K562 (cell line): Measurements from ENCODE around the gene RIN3. TPM values are rescaled to one million over a fixed set of nuclear protein-coding genes. Genes with fewer than 3 reads are reported as not detected.

Source experiments
- ATAC-seq: fragments of 200-7000 bp; cut with Tn5 transposase; 3 replicates; pipeline ENCODE4 v1.9.1; 2020; ENCODE audit warnings: moderate library complexity
- BruUV-seq: library from RNA; stranded (reverse); fragments of 400-500 nt; replicated peaks from 2 replicates; lab custom pipeline; 2021; lab: Mats Ljungman, UMichigan
- CTCF ChIA-PET: fragments of 300-600 bp; formaldehyde crosslinking; extraction: SDS; loops from one replicate; lab custom pipeline; 2021; ENCODE audit warnings: low intra/inter-chr PET ratio; lab: Yijun Ruan, JAX
- POLR2A ChIA-PET: fragments of 300-600, 350-650 bp; sonication (Branson Sonifier 250); formaldehyde crosslinking; extraction: SDS; loops from one replicate; lab custom pipeline; 2021; ENCODE audit warnings: antibody characterized with exemption, inconsistent platforms; lab: Yijun Ruan, JAX
- DNase-seq, 4 experiments: peaks; one replicate each; pipeline versions ENCODE4 v3.0.0 to v3.0.0-alpha.2; 2011 to 2018; ENCODE audit warnings: low spot score in 3 of 4, mixed read lengths in 3 of 4; ENCODE audit errors: extremely low read depth in 1 of 4
- FAIRE-seq: peaks from 2 replicates; lab custom pipeline; 2011; peaks lifted over from hg19 to GRCh38; lab: Jason Lieb, UNC
- H2AFZ ChIP-seq: 2 replicates; pipeline ENCODE4 v1.6.0; 2011; ENCODE audit warnings: low read depth, low read length, control low read depth, inconsistent platforms
- H3K27ac ChIP-seq: fragments of 200-600 bp; 3 replicates; pipeline ENCODE4 v1.8.0; 2011; ENCODE audit warnings: low read depth, mild to moderate bottlenecking, control low read depth, inconsistent platforms, low read length, moderate library complexity, mixed read lengths; ENCODE audit errors: extremely low read depth
- H3K27me3 ChIP-seq, 2 experiments: fragments of 300-600 bp in 1 of 2; 2 replicates in 1 of 2; 3 replicates in 1 of 2; pipeline versions ENCODE4 v1.6.0 to v1.8.0; 2011; ENCODE audit warnings: inconsistent platforms in 2 of 2, low read length in 2 of 2, mild to moderate bottlenecking in 1 of 2, mixed read lengths in 1 of 2, moderate library complexity in 1 of 2; ENCODE audit not compliant: control insufficient read depth in 2 of 2, insufficient read depth in 2 of 2
- H3K36me3 ChIP-seq: fragments of 300-600 bp; 3 replicates; pipeline ENCODE4 v1.8.0; 2011; ENCODE audit warnings: mild to moderate bottlenecking, low read length, inconsistent platforms; ENCODE audit not compliant: control insufficient read depth, insufficient read depth
- H3K4me1 ChIP-seq, 2 experiments: fragments of 200-600 bp in 1 of 2; replicated peaks in 1 of 2; 2 replicates in 1 of 2; 3 replicates in 1 of 2; pipeline versions ENCODE4 v1.5.1 to v1.8.0; 2011; ENCODE audit warnings: inconsistent platforms in 2 of 2, low read length in 2 of 2, mild to moderate bottlenecking in 1 of 2, mixed read lengths in 1 of 2, moderate library complexity in 1 of 2; ENCODE audit not compliant: control insufficient read depth in 2 of 2, insufficient read depth in 2 of 2
- H3K4me2 ChIP-seq: 2 replicates; pipeline ENCODE4 v1.6.1; 2011; ENCODE audit warnings: low read length, control low read depth, inconsistent platforms, mixed read lengths; ENCODE audit not compliant: insufficient read depth
- H3K4me3 ChIP-seq: fragments of 200-600 bp; sonication (generic), shearing (Covaris generic); 2 replicates; pipeline ENCODE4 v1.5.1; 2016; ENCODE audit warnings: control low read depth, inconsistent platforms
- H3K79me2 ChIP-seq: fragments of 200-600 bp; 3 replicates; pipeline ENCODE4 v1.8.0; 2011; ENCODE audit warnings: low read length, inconsistent platforms; ENCODE audit not compliant: control insufficient read depth, insufficient read depth
- H3K9ac ChIP-seq, 2 experiments: 2 replicates each; pipeline versions ENCODE4 v1.6.0 to v1.6.1; 2011; ENCODE audit warnings: low read depth in 2 of 2, low read length in 2 of 2, control low read depth in 1 of 2, inconsistent platforms in 1 of 2, mild to moderate bottlenecking in 1 of 2, mixed read lengths in 1 of 2; ENCODE audit not compliant: insufficient read depth in 1 of 2
- H3K9me1 ChIP-seq: one replicate; pipeline ENCODE4 v1.6.0; 2011; ENCODE audit warnings: inconsistent platforms, mild to moderate bottlenecking, low read length, moderate library complexity; ENCODE audit not compliant: control insufficient read depth, insufficient read depth
- H3K9me3 ChIP-seq: replicated peaks from 2 replicates; pipeline ENCODE4 v1.5.1; 2011; ENCODE audit warnings: low read depth, low read length, inconsistent platforms; ENCODE audit not compliant: control insufficient read depth, insufficient read depth
- H4K20me1 ChIP-seq: replicated peaks from 2 replicates; pipeline ENCODE4 v1.6.1; 2011; ENCODE audit warnings: low read length, inconsistent platforms, mixed read lengths; ENCODE audit not compliant: control insufficient read depth, insufficient read depth
- EHMT2 ChIP-seq: fragments of 450-650 bp; IDR thresholded peaks from 2 replicates; pipeline ENCODE4 v1.6.1; 2018; ENCODE audit warnings: antibody characterized with exemption
- ZC3H4 ChIP-seq: sonication (generic); formaldehyde crosslinking; IDR thresholded peaks from 2 replicates; pipeline ENCODE4 v1.9.0; 2021; ENCODE audit warnings: missing genetic modification reagents, borderline replicate concordance
- ZNF263 ChIP-seq: sonication (generic); formaldehyde crosslinking; IDR thresholded peaks from 2 replicates; pipeline ENCODE4 v1.8.0; 2022; ENCODE audit warnings: mild to moderate bottlenecking, missing genetic modification reagents, borderline replicate concordance
- ZNF77 ChIP-seq: fragments of 250-450 bp; sonication (Bioruptor Pico); IDR thresholded peaks from 2 replicates; pipeline ENCODE4 v1.5.0; 2020
- WGBS: fragments of 100-300 bp; shearing (Covaris generic); methylation state at CpG from one replicate; pipeline ENCODE4 v1.1.6; 2016; ENCODE audit warnings: low coverage, mixed read lengths; ENCODE audit not compliant: insufficient coverage; ENCODE audit errors: missing lambda C conversion rate; 5-methylcytosine and 5-hydroxymethylcytosine counted together
- in situ Hi-C: fragments of 300-500 bp; cut with MboI; formaldehyde crosslinking; loops from 4 replicates; pipeline ENCODE4 v1.15.0; 2018; ENCODE audit warnings: inconsistent platforms, mixed read lengths
- intact Hi-C: fragments of 100-400 bp; cut with micrococcal nuclease; formaldehyde crosslinking; loops from 2 replicates; pipeline ENCODE4 v1.14.2; 2022
- polyA plus RNA-seq, 8 experiments: library from polyadenylated mRNA; depleted of rRNA in 4 of 8; stranded (reverse) in 5 of 8; unstranded in 3 of 8; fragments of >200 nt; fragmentation: Nextera tagmentation in 2 of 8; fragmentation: Illumina TruSeq in 1 of 8; extraction: Ambion mirVana in 2 of 8; extraction: Trizol in 1 of 8; gene quantifications; 2 replicates each; pipeline versions ENCODE4 v1.2.1 to v1.2.3, GENCODE V29; 2011 to 2014; ENCODE audit warnings: inconsistent platforms in 1 of 8, missing spikeins in 1 of 8
- total RNA-seq, 7 experiments: library from RNA; depleted of rRNA in 6 of 7; stranded (reverse); fragments of >200 nt in 6 of 7; fragmentation: Illumina TruSeq in 2 of 7; extraction: Trizol in 2 of 7; gene quantifications; 2 replicates each; pipeline versions ENCODE4 v1.2.1 to v1.2.3, GENCODE V29; 2011 to 2021; ENCODE audit warnings: low replicate concordance in 1 of 7
- TF ChIP-seq, protein P1 (sequence below), 2 experiments: fragments of 250-450 bp in 1 of 2; fragments of 450-650 bp in 1 of 2; sonication (Bioruptor Pico) in 1 of 2; IDR thresholded peaks; 2 replicates each; pipeline versions ENCODE4 v1.6.1 to v1.8.0; 2016 to 2021; ENCODE audit warnings: mild to moderate bottlenecking in 2 of 2, moderate library complexity in 2 of 2, missing compliant biosample characterization in 1 of 2, missing genetic modification characterization in 1 of 2
- TF ChIP-seq, protein P2 (sequence below), 2 experiments: fragments of 450-650 bp; conservative IDR thresholded peaks; 2 replicates each; pipeline ENCODE4 v1.6.1; 2017; ENCODE audit warnings: mild to moderate bottlenecking in 2 of 2, moderate library complexity in 2 of 2
- TF ChIP-seq, protein P3 (sequence below): fragments of 450-650 bp; conservative IDR thresholded peaks from 2 replicates; pipeline ENCODE4 v1.6.1; 2016; ENCODE audit warnings: missing genetic modification characterization, low read depth, mild to moderate bottlenecking, control low read depth, missing compliant biosample characterization

RIN3 gene
- total and polyA plus RNA-seq, 9 of the 15 experiments (the other 6 are each of a cell fraction or from before 2014, with no cell fraction given): 0.01 to 0.49 (median 0.08) TPM; not detected in 5

DNA sequence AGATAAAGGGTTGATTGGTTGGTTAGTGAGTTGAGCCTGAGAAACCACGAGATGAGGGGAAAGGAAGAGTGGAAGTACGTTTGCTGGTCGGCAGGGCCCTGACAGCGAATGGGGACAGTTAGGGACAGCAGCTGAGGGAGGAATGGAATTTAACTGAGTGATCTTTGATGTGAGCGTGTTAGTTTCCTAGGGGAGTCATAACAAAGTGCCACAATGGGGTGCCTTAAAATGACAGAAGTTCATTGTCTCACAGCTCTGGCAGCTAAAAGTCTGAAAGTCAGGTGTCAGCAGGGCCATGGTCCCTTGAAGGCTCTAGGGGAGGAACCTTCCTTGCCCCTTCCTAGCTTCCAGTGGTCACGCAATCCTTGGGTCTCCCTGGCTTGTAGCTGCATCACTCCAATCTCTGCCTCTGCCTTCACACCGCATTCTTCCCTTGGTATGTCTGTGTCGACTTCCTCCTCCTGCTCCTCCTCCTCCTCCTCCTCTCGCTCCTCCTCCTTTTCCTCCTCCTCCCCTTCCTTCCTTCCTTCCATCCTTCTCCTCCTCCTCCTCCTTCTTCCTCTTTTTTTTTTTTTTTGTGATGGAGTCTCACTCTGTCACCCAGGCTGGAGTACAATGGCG, 26.0 kb upstream of the RIN3 start:
- 0% methylated on average over 6 of the region's 10 CpGs for WGBS
- Histone ChIP-seq H3K9me3 (no peaks in the 10 kb centered on the region), H4K20me1 (no peaks in the 10 kb centered on the region), H3K9ac (no peak overlapping the region), H3K27ac (no peak overlapping the region), H3K4me2 (no peak overlapping the region), H3K27me3 (peaks cover 0 to 35% of the 10 kb centered on the region in 2 experiments; a peak in 4 of 5 replicates), H3K79me2 (no peaks in the 10 kb centered on the region), H2AFZ (no peak overlapping the region), H3K36me3 (no peaks in the 10 kb centered on the region), H3K4me3 (no peak overlapping the region), H3K9me1 (no peaks in the 10 kb centered on the region), H3K4me1 (no peaks in the 10 kb centered on the region)
- ATAC-seq (no peak), FAIRE-seq (no peak), DNase-seq (no peak)
- ChIA-PET POLR2A (no interaction called here), CTCF (no interaction called here)
- intact Hi-C loops: no loop called here
- no TSS peak for BruUV-seq
- in situ Hi-C loops: no loop called here
- TF ChIP-seq ZC3H4 (CRISPR knock-in tag) (no peak), ZNF263 (CRISPR knock-in tag) (peak; percentile 68; the same call in 1 of the 2 replicates)

DNA sequence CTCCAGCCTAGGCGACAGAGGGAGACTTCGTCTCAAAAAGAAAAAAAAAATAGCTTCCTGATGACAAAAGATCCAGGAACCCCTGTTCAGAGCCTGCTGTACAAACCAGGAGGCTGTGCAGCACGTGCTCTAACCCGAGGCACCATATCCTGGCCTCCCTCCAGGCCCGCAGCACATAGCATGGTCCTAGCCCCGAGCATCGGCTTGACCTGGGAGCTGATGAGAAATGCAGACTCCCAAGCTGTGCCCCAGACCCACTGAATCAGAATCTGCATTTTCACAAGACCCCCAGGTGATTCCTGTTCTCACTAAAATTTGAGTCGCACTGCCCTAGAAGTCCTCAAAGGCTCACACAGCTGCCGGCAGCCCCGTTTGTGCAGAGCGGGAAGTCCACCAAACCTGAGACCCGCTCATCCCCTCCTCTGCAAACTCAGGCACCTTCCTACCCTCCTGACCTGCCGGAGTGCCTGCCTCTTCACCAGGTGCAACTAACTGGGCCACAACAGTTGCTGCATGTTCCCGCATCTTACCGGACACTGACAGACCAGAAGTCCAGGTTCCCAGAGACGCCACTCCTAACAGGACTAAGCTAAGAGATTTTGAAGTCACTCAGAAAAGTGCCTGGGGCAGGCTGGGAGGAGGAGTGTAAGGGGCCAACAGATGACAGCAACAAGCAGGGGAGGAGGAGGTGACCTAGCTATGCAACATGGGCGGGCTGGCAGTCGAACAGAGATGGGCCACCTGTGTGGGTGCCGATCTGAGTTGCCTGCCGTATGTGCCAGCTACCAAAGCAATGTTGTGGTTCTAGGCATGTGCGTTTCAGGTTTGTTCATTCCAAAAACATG, 24.0 kb upstream of the RIN3 start:
- Histone ChIP-seq H4K20me1 (no peaks in the 10 kb centered on the region), H3K4me2 (no peak overlapping the region), H3K9me1 (no peaks in the 10 kb centered on the region), H3K36me3 (no peaks in the 10 kb centered on the region), H3K27ac (no peak overlapping the region), H3K9me3 (no peaks in the 10 kb centered on the region), H3K4me3 (no peak overlapping the region), H3K9ac (no peak overlapping the region), H3K79me2 (no peaks in the 10 kb centered on the region), H3K27me3 (peaks cover 3 to 45% of the 10 kb centered on the region in 2 experiments; a peak in 4 of 5 replicates), H2AFZ (no peak overlapping the region), H3K4me1 (no peaks in the 10 kb centered on the region)
- ATAC-seq (no peak), DNase-seq (no peak), FAIRE-seq (no peak)
- CTCF ChIA-PET: no interaction called here
- intact Hi-C loops (no loop called here), in situ Hi-C loops (no loop called here)
- TF ChIP-seq EHMT2: no peak
- TF ChIP-seq, protein P1, sequence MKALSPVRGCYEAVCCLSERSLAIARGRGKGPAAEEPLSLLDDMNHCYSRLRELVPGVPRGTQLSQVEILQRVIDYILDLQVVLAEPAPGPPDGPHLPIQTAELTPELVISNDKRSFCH (CRISPR knock-in tag; IDR thresholded peaks at IDR 0.05): no peak
- TF ChIP-seq, protein P1 (tag; IDR thresholded peaks at IDR 0.05): no peak
- no peak for TF ChIP-seq ZNF77 (CRISPR knock-in tag)
- TF ChIP-seq, protein P2, sequence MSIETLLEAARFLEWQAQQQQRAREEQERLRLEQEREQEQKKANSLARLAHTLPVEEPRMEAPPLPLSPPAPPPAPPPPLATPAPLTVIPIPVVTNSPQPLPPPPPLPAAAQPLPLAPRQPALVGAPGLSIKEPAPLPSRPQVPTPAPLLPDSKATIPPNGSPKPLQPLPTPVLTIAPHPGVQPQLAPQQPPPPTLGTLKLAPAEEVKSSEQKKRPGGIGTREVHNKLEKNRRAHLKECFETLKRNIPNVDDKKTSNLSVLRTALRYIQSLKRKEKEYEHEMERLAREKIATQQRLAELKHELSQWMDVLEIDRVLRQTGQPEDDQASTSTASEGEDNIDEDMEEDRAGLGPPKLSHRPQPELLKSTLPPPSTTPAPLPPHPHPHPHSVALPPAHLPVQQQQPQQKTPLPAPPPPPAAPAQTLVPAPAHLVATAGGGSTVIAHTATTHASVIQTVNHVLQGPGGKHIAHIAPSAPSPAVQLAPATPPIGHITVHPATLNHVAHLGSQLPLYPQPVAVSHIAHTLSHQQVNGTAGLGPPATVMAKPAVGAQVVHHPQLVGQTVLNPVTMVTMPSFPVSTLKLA (conservative IDR thresholded peaks at IDR 0.05): no peak
- TF ChIP-seq, protein P3, sequence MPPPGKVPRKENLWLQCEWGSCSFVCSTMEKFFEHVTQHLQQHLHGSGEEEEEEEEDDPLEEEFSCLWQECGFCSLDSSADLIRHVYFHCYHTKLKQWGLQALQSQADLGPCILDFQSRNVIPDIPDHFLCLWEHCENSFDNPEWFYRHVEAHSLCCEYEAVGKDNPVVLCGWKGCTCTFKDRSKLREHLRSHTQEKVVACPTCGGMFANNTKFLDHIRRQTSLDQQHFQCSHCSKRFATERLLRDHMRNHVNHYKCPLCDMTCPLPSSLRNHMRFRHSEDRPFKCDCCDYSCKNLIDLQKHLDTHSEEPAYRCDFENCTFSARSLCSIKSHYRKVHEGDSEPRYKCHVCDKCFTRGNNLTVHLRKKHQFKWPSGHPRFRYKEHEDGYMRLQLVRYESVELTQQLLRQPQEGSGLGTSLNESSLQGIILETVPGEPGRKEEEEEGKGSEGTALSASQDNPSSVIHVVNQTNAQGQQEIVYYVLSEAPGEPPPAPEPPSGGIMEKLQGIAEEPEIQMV: no peak
- BruUV-seq: no TSS peak
- WGBS: 0% methylated on average over 17 of the region's 21 CpGs
- POLR2A ChIA-PET: interaction anchor here (0.6 kb wide), 1 partner anchor 31 kb away, joined by 3 read pairs; no protein-coding TSS in a partner anchor
